ENCODE data around the gene DNMT1. TPM values are rescaled to one million over a fixed set of nuclear protein-coding genes. Genes with fewer than 3 reads are reported as not detected.

The DNMT1 gene
- total and polyA plus RNA-seq, 5 experiments from 2014 or later = 93.7 to 231 (median 146) TPM

DNA sequence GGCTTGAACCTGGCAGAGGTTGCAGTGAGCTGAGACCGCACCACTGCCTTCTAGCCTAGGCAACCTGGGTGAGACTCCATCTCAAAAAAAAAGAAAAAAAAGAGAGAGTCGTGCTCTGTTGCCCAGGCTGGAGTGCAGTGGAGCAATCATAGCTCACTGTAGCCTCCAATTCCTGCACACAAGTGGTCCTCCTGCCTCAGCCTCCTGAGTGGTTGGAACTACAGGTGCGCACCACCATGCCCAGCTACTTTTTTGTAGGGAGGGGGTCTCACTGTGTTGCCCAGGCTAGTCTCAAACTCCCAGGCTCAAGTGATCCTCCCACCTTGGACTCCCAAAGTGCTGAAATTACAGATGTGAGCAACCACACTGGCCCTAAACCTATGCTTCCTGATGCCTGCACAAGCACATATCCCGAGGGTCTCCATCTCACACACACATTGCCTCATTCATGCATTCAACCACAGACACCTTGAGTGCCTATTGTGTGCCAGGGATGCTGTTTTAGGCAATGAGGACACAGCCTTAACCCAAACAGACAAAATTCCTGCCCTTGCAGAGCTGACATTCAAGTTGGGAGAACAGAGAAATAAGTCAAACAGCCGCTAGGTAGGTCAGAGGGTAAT, 94.5 kb downstream of the DNMT1 start:
- no peaks in the 10 kb centered on the region for H3K27me3 Mint-ChIP-seq
- peaks cover 28 to 64% (median 59%) of the 10 kb centered on the region in 4 donors for H3K4me1 Mint-ChIP-seq
- ATAC-seq = no peak
- no peaks in the 10 kb centered on the region for H3K36me3 Mint-ChIP-seq
- H3K27ac Mint-ChIP-seq = peak overlapping the region in 7 of 10 donors; percentile 61 to 98 (median 88)
- H3K9me3 Mint-ChIP-seq = no peaks in the 10 kb centered on the region
- POLR2A ChIA-PET = interaction anchor here (0.5 to 6.0 kb wide), 6 partner anchors 15 to 147 kb away, joined by 3 to 103 read pairs (median 4); partner anchors contain the start of genes EIF3G and P2RY11
- peak in 1 of 10 donors; percentile 51 for DNase-seq
- peak overlapping the region in 7 of 10 donors; percentile 15 to 65 (median 46) for H3K4me3 Mint-ChIP-seq

DNA sequence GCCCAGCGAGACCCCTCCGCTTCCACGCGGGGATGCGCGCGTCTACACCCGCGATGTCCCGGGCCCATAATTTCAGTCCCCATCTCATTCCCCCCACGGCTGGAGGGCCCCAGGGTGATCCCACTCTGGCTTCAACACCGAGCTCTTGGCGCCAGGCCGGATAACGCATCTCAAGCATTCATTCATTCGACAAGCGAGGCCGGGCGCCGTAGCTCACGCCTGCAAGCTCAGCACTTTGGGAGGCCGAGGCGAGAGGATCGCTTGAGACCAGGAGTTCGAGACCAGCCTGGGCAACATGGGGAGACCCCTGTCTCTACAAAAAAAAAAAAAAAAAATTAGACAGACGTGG, 98.2 kb downstream of the DNMT1 start:
- H3K4me1 Mint-ChIP-seq = peaks cover 21 to 41% (median 36%) of the 10 kb centered on the region in 4 donors
- peak overlapping the region in 8 of 10 donors; percentile 41 to 87 (median 80) for H3K27ac Mint-ChIP-seq
- H3K27me3 Mint-ChIP-seq = no peaks in the 10 kb centered on the region
- no peaks in the 10 kb centered on the region for H3K9me3 Mint-ChIP-seq
- peaks cover 5 to 17% (median 9%) of the 10 kb centered on the region in 3 donors for H3K36me3 Mint-ChIP-seq
- DNase-seq (no peak), ATAC-seq (no peak)
- POLR2A ChIA-PET = interaction anchor here (0.7 to 6.0 kb wide), 13 partner anchors 10 to 330 kb away, joined by 3 to 103 read pairs (median 4); partner anchors contain the start of genes DNMT1, EIF3G, P2RY11 and PPAN
- H3K4me3 Mint-ChIP-seq = peak overlapping the region in 9 of 10 donors; percentile 50 to 74 (median 59)

DNA sequence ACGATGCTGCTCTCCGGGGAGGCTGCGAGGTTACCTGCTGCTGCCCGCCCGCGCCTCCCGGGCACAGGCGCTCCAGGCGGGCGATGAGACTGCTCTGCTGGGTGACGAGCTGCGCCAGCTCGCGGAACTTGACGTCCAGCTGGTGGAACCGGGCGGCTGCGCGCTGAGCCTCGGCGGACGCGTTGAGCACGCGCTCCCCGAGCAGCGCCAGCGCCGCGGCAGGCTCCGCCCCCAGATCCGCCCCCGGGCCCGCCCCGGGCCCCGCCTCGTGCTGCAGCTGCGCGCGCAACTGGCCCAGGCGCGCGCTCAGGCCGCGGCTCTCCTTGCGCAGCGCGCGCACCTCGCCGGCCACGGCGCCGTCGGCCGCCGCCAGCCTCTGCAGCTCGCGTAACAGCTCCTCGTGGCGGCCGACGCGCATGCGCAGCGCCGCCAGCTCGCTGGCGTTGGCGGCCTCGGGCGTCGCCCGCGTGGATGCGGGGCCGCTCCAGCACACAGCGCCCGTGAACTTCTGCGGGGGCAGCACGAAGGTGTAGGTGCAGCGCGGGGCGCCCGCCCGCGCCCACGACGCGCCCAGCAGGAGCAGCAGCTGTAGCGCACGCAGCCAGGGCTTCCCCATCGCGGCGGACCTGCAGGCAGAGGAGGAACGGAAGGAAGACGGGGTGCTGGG, 98.7 kb downstream of the DNMT1 start:
- DNase-seq = peak; percentile 84 to 96 (median 90)
- Mint-ChIP-seq H3K27me3 (no peaks in the 10 kb centered on the region), H3K4me3 (peak overlapping the region; percentile 54 to 74 (median 69)), H3K27ac (peak overlapping the region in 9 of 10 donors; percentile 49 to 87 (median 79)), H3K36me3 (peaks cover 5 to 19% (median 9%) of the 10 kb centered on the region in 3 donors), H3K4me1 (peaks cover 22 to 39% (median 35%) of the 10 kb centered on the region in 4 donors), H3K9me3 (no peaks in the 10 kb centered on the region)
- POLR2A ChIA-PET = interaction anchor here (0.5 to 6.0 kb wide), 15 partner anchors 10 to 1905 kb away, joined by 3 to 103 read pairs (median 4); partner anchors contain the start of genes DNMT1, EIF3G, FBXL12 and P2RY11
- peak; percentile 89 to 90 for ATAC-seq

DNA sequence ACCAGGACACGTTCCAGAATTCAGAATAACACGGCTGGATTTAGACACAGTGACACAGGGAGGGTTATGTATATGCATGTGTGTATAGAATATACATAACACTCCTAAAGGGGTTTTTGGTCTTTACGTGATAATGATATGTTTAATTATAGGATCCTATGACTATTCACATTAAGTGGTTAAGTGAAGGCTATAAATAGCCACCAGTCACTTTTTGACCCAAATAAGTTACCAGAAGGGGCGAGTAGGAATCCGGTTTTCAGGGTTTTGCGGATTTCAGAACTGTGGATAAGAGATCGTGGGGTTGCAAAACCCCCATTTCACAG, 99.2 kb downstream of the DNMT1 start:
- Mint-ChIP-seq H3K27ac (peak overlapping the region; percentile 16 to 80 (median 70)), H3K4me1 (peaks cover 22 to 38% (median 34%) of the 10 kb centered on the region in 4 donors), H3K9me3 (no peaks in the 10 kb centered on the region), H3K4me3 (peak overlapping the region in 9 of 10 donors; percentile 8 to 71 (median 62)), H3K36me3 (peaks cover 5 to 22% (median 9%) of the 10 kb centered on the region in 3 donors), H3K27me3 (no peaks in the 10 kb centered on the region)
- POLR2A ChIA-PET = interaction anchor here (0.5 to 6.0 kb wide), 12 partner anchors 11 to 1904 kb away, joined by 3 to 103 read pairs (median 4); partner anchors contain the start of genes DNMT1, EIF3G, FBXL12 and P2RY11
- DNase-seq (no peak), ATAC-seq (no peak)

DNA sequence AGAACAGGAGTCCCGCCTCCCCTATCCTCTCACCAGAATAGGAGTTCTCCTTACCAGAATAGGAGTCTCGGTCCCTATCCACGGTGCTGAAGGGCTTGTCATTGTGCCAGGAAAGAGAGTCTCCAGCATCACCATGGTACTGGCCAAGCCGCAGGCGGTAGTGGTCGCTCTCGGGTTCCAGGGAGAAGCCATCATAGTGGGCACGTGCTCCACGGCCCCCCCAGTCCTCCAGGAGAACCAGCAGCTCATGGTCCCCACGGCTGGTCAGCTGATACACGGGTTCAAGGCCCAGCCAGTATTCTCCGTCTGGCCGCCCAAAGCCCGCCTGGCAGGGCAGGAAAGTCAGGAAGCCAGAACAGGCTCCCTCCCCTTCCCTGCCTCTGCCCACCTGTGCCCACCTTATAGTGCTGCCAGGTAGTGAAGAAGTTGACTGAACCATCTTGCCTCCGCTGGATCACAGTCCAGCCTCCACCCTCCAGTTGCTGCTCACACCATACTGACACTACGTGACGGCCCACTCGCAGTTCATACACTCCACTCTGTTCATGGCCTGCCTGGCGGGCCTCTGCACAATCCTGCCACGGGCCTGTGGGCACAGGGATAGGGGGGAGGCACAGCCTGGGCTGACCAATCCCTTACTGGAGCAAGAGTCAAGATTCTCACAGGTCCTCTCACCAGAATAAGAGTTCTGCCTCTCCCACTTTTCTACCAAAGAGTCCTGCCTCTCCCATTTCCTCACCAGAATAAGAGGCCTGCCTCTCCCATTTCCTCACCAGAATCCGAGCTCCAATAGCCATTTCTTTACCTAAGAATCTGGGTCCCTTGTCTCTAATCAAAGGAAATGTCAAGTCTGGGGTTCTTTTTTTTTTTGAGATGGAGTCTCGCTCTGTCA, 101.2 kb downstream of the DNMT1 start:
- no peak overlapping the region for H3K4me3 Mint-ChIP-seq
- H3K27me3 Mint-ChIP-seq = no peaks in the 10 kb centered on the region
- no peak for ATAC-seq
- peaks cover 5 to 32% (median 9%) of the 10 kb centered on the region in 3 donors for H3K36me3 Mint-ChIP-seq
- no peaks in the 10 kb centered on the region for H3K9me3 Mint-ChIP-seq
- no peak for DNase-seq
- peak overlapping the region in 6 of 10 donors; percentile 34 to 80 (median 50) for H3K27ac Mint-ChIP-seq
- peaks cover 14 to 26% (median 18%) of the 10 kb centered on the region in 4 donors for H3K4me1 Mint-ChIP-seq
- POLR2A ChIA-PET = interaction anchor here (0.6 kb wide), 1 partner anchor 154 kb away, joined by 5 read pairs; no protein-coding TSS in a partner anchor

DNA sequence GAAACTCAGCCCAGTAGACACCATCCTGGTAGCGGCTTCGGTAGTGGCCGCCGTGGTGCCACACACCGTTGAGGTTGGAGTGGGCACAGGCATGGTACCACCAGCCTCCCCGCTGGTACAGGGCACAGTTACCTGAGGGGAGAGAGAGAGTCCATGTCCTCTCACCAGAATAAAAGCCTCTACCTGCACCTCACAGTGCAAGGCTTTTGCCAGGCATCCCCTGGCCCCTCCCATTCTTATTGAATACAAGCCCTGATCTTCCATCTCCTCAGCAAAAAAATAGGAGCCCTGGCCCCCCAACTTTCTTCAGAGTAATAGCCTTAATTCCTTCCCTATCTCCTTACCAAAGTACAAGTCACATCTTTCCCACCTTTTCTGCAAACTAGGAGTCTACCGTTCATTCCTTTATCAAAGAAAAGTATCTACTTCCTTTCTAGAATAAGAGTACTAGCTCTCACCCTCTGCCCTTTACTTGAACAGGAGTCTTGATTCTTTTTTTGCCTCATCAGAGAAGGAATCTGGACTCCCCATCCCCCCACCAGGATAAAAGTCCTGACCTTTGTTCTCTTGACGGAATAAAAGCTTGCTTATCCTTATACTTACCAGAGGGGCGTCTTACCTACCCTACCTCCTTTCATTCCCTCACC, 102.0 kb downstream of the DNMT1 start:
- no peaks in the 10 kb centered on the region for H3K9me3 Mint-ChIP-seq
- H3K4me3 Mint-ChIP-seq = no peak overlapping the region
- ATAC-seq (no peak), DNase-seq (no peak)
- peak overlapping the region in 4 of 10 donors; percentile 34 to 59 (median 52) for H3K27ac Mint-ChIP-seq
- peaks cover 5 to 34% (median 9%) of the 10 kb centered on the region in 3 donors for H3K36me3 Mint-ChIP-seq
- POLR2A ChIA-PET = interaction anchor here (0.6 kb wide), 1 partner anchor 15 kb away, joined by 3 read pairs; no protein-coding TSS in a partner anchor
- no peaks in the 10 kb centered on the region for H3K27me3 Mint-ChIP-seq
- peaks cover 12 to 21% (median 17%) of the 10 kb centered on the region in 4 donors for H3K4me1 Mint-ChIP-seq

DNA sequence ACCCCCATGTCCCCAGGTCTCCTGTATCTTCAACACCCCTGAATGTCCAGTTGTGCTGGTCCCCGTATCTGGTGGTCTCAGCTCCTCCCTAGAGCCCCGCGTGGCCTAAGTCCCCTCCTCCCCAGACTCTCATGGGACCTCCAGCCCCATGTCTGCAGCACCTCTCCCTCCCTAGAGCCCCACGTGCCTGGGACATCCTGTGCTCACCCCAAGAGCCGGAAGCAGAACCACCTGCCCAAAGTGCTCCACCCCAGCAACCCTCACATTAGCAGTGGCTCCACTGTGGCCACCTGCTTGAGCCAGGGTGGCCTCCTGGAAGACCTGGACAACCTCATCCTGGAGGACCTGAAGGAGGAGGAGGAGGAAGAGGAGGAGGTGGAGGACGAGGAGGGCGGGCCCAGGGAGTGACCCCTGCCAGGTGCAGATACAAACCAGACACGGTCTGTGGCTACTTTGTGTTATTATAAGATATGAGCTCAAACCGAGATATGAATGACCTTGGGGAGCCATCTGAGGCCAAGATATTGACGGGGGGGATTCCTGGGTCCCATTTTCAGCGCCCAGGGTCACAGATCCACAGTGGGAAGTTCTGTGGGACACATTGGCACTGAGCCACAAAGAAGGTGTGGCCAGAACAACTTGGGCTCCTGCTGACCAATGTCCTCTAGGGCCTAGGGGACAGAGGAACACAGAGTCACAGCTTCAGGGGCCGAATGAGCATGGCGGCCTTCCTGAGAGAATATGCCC, 102.7 kb downstream of the DNMT1 start:
- POLR2A ChIA-PET = interaction anchor here (0.6 to 2.2 kb wide), 2 partner anchors 16 to 22 kb away, joined by 3 to 7 read pairs; no protein-coding TSS in a partner anchor

DNA sequence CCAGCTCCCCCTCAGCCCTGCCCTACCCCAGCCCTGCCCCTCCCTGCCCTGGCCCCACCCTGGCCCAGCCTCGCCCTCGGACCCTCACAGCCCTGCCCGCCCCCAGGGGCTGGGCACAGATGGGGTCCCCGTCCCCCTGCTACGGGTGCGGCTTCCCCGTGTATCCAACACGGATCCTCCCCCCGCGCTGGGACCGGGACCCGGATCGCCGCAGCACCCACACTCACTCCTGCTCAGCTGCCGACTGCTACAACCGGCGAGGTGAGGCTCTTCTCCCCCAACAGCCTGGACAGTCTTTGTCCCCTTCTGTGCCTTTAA, 103.4 kb downstream of the DNMT1 start:
- no peaks in the 10 kb centered on the region for H3K9me3 Mint-ChIP-seq
- H3K4me3 Mint-ChIP-seq = no peak overlapping the region
- DNase-seq (no peak), ATAC-seq (no peak)
- H3K4me1 Mint-ChIP-seq = peaks cover 16 to 27% (median 21%) of the 10 kb centered on the region in 4 donors
- POLR2A ChIA-PET = interaction anchor here (0.8 to 2.2 kb wide), 2 partner anchors 23 to 52 kb away, joined by 5 to 7 read pairs; no protein-coding TSS in a partner anchor
- H3K27ac Mint-ChIP-seq = peak overlapping the region in 1 of 10 donors; percentile 68
- H3K27me3 Mint-ChIP-seq = no peaks in the 10 kb centered on the region
- H3K36me3 Mint-ChIP-seq = peaks cover 5 to 39% (median 9%) of the 10 kb centered on the region in 3 donors

More for the DNA sequence above, 102.7 kb downstream of the DNMT1 start:
- DNase-seq (no peak), ATAC-seq (no peak)
- peak overlapping the region in 6 of 10 donors; percentile 49 to 83 (median 72) for H3K27ac Mint-ChIP-seq
- H3K27me3 Mint-ChIP-seq = no peaks in the 10 kb centered on the region
- H3K4me3 Mint-ChIP-seq = peak overlapping the region in 3 of 10 donors; percentile 7 to 29 (median 8)
- no peaks in the 10 kb centered on the region for H3K9me3 Mint-ChIP-seq
- H3K4me1 Mint-ChIP-seq = peaks cover 16 to 29% (median 22%) of the 10 kb centered on the region in 4 donors
- H3K36me3 Mint-ChIP-seq = peaks cover 5 to 39% (median 9%) of the 10 kb centered on the region in 3 donors

DNA sequence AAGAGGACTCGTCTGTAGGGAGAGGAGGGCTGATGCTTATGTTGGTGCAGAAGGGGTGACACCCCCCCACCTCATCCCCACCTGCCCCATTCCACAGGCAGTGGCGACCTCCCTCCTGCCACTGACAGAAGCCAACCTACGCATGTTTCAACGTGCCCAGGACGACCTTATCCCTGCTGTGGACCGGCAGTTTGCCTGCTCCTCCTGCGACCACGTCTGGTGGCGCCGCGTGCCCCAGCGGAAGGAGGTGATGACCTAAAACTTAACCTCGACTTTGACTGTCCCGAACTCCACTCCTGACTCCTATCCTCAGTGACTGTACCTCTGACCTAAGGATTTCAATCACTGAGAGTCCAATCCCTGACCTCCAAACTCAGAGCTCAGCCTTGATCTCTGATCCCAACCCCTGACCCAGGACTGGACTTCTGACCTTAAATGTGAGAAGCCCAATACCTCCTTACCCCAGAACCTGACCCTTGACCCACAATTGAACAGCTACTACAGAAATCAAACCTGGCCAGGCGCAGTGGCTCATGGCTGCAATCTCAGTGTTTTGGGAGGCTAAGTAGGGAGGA, 104.9 kb downstream of the DNMT1 start:
- POLR2A ChIA-PET = interaction anchor here (0.7 to 2.2 kb wide), 2 partner anchors 16 to 24 kb away, joined by 3 to 7 read pairs; no protein-coding TSS in a partner anchor
- Mint-ChIP-seq H3K27ac (peak overlapping the region in 5 of 10 donors; percentile 24 to 72 (median 67)), H3K4me3 (peak overlapping the region in 1 of 10 donors; percentile 15)

DNA sequence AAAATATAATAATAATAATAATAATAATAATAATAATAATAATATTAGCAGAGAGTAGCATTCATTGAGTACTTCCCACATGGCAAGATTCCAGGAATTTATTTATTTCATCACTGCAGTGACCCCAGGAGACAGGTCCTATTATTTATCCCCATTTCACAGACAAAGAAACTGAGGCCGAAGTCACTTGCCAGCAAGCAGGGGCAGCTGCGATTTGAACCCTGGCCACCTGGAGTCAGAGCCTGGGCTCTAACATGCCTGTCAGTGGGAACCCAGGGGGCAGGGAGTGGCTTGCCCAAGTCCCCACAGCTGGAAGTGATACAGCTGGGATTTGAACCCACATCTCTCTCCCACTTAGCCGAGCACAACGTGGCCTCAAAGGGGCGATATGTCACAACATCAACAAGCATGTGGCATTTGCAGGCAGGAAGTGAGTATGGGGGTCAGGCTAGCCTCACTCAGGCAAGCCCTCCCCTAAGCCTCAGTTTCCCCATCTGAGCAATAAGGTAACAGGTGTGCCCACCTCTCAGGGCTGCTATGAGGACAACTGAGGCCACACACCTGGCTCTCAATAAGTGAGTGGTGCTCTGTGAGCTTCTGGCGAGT, 105.7 kb downstream of the DNMT1 start:
- Mint-ChIP-seq H3K9me3 (no peaks in the 10 kb centered on the region), H3K27ac (peak overlapping the region in 4 of 10 donors; percentile 34 to 71 (median 58)), H3K36me3 (peaks cover 5 to 39% (median 9%) of the 10 kb centered on the region in 3 donors), H3K4me1 (peaks cover 15 to 26% (median 18%) of the 10 kb centered on the region in 4 donors), H3K27me3 (no peaks in the 10 kb centered on the region), H3K4me3 (peak overlapping the region in 1 of 10 donors; percentile 24)
- DNase-seq = no peak
- no peak for ATAC-seq
- POLR2A ChIA-PET = interaction anchor here (0.9 kb wide), 1 partner anchor 55 kb away, joined by 3 read pairs; no protein-coding TSS in a partner anchor

More for the DNA sequence above, 104.9 kb downstream of the DNMT1 start:
- H3K9me3 Mint-ChIP-seq = no peaks in the 10 kb centered on the region
- no peak for DNase-seq
- peaks cover 5 to 39% (median 9%) of the 10 kb centered on the region in 3 donors for H3K36me3 Mint-ChIP-seq
- ATAC-seq = no peak
- H3K27me3 Mint-ChIP-seq = no peaks in the 10 kb centered on the region
- H3K4me1 Mint-ChIP-seq = peaks cover 15 to 26% (median 18%) of the 10 kb centered on the region in 4 donors

Measured in naive thymus-derived CD8-positive, alpha-beta T cell (primary cell).